K562 (cell line): Measurements from ENCODE around the gene PTPRB. TPM values are rescaled to one million over a fixed set of nuclear protein-coding genes. Genes with fewer than 3 reads are reported as not detected.

ENCODE experiments used
- ATAC-seq: fragments of 200-7000 bp; cut with Tn5 transposase; 3 replicates; pipeline ENCODE4 v1.9.1; 2020; ENCODE audit warnings: moderate library complexity
- BruUV-seq: library from RNA; stranded (reverse); fragments of 400-500 nt; replicated peaks from 2 replicates; lab custom pipeline; 2021; lab: Mats Ljungman, UMichigan
- CTCF ChIA-PET: fragments of 300-600 bp; formaldehyde crosslinking; extraction: SDS; loops from one replicate; lab custom pipeline; 2021; ENCODE audit warnings: low intra/inter-chr PET ratio; lab: Yijun Ruan, JAX
- POLR2A ChIA-PET: fragments of 300-600, 350-650 bp; sonication (Branson Sonifier 250); formaldehyde crosslinking; extraction: SDS; loops from one replicate; lab custom pipeline; 2021; ENCODE audit warnings: antibody characterized with exemption, inconsistent platforms; lab: Yijun Ruan, JAX
- DNase-seq, 4 experiments: peaks; one replicate each; pipeline versions ENCODE4 v3.0.0 to v3.0.0-alpha.2; 2011 to 2018; ENCODE audit warnings: low spot score in 3 of 4, mixed read lengths in 3 of 4; ENCODE audit errors: extremely low read depth in 1 of 4
- FAIRE-seq: peaks from 2 replicates; lab custom pipeline; 2011; peaks lifted over from hg19 to GRCh38; lab: Jason Lieb, UNC
- H2AFZ ChIP-seq: 2 replicates; pipeline ENCODE4 v1.6.0; 2011; ENCODE audit warnings: low read depth, low read length, control low read depth, inconsistent platforms
- H3K27ac ChIP-seq: fragments of 200-600 bp; 3 replicates; pipeline ENCODE4 v1.8.0; 2011; ENCODE audit warnings: low read depth, mild to moderate bottlenecking, control low read depth, inconsistent platforms, low read length, moderate library complexity, mixed read lengths; ENCODE audit errors: extremely low read depth
- H3K27me3 ChIP-seq, 2 experiments: fragments of 300-600 bp in 1 of 2; 2 replicates in 1 of 2; 3 replicates in 1 of 2; pipeline versions ENCODE4 v1.6.0 to v1.8.0; 2011; ENCODE audit warnings: inconsistent platforms in 2 of 2, low read length in 2 of 2, mild to moderate bottlenecking in 1 of 2, mixed read lengths in 1 of 2, moderate library complexity in 1 of 2; ENCODE audit not compliant: control insufficient read depth in 2 of 2, insufficient read depth in 2 of 2
- H3K36me3 ChIP-seq: fragments of 300-600 bp; 3 replicates; pipeline ENCODE4 v1.8.0; 2011; ENCODE audit warnings: mild to moderate bottlenecking, low read length, inconsistent platforms; ENCODE audit not compliant: control insufficient read depth, insufficient read depth
- H3K4me1 ChIP-seq, 2 experiments: fragments of 200-600 bp in 1 of 2; replicated peaks in 1 of 2; 2 replicates in 1 of 2; 3 replicates in 1 of 2; pipeline versions ENCODE4 v1.5.1 to v1.8.0; 2011; ENCODE audit warnings: inconsistent platforms in 2 of 2, low read length in 2 of 2, mild to moderate bottlenecking in 1 of 2, mixed read lengths in 1 of 2, moderate library complexity in 1 of 2; ENCODE audit not compliant: control insufficient read depth in 2 of 2, insufficient read depth in 2 of 2
- H3K4me2 ChIP-seq: 2 replicates; pipeline ENCODE4 v1.6.1; 2011; ENCODE audit warnings: low read length, control low read depth, inconsistent platforms, mixed read lengths; ENCODE audit not compliant: insufficient read depth
- H3K4me3 ChIP-seq: fragments of 200-600 bp; sonication (generic), shearing (Covaris generic); 2 replicates; pipeline ENCODE4 v1.5.1; 2016; ENCODE audit warnings: control low read depth, inconsistent platforms
- H3K79me2 ChIP-seq: fragments of 200-600 bp; 3 replicates; pipeline ENCODE4 v1.8.0; 2011; ENCODE audit warnings: low read length, inconsistent platforms; ENCODE audit not compliant: control insufficient read depth, insufficient read depth
- H3K9ac ChIP-seq, 2 experiments: 2 replicates each; pipeline versions ENCODE4 v1.6.0 to v1.6.1; 2011; ENCODE audit warnings: low read depth in 2 of 2, low read length in 2 of 2, control low read depth in 1 of 2, inconsistent platforms in 1 of 2, mild to moderate bottlenecking in 1 of 2, mixed read lengths in 1 of 2; ENCODE audit not compliant: insufficient read depth in 1 of 2
- H3K9me1 ChIP-seq: one replicate; pipeline ENCODE4 v1.6.0; 2011; ENCODE audit warnings: inconsistent platforms, mild to moderate bottlenecking, low read length, moderate library complexity; ENCODE audit not compliant: control insufficient read depth, insufficient read depth
- H3K9me3 ChIP-seq: replicated peaks from 2 replicates; pipeline ENCODE4 v1.5.1; 2011; ENCODE audit warnings: low read depth, low read length, inconsistent platforms; ENCODE audit not compliant: control insufficient read depth, insufficient read depth
- H4K20me1 ChIP-seq: replicated peaks from 2 replicates; pipeline ENCODE4 v1.6.1; 2011; ENCODE audit warnings: low read length, inconsistent platforms, mixed read lengths; ENCODE audit not compliant: control insufficient read depth, insufficient read depth
- BACH1 ChIP-seq: fragments of 200-800 bp; sonication (Bioruptor generic); IDR thresholded peaks from 2 replicates; pipeline ENCODE4 v1.6.1; 2016; ENCODE audit warnings: missing genetic modification characterization, missing compliant biosample characterization
- COPS2 ChIP-seq: fragments of 450-650 bp; conservative IDR thresholded peaks from 2 replicates; pipeline ENCODE4 v1.6.1; 2016; ENCODE audit warnings: mild to moderate bottlenecking, moderate library complexity
- E2F1 ChIP-seq: sonication (generic); formaldehyde crosslinking; IDR thresholded peaks from 2 replicates; pipeline ENCODE4 v1.8.1; 2023; ENCODE audit warnings: mild to moderate bottlenecking, missing genetic modification reagents, moderate library complexity
- MLLT1 ChIP-seq, 2 experiments: fragments of 450-650 bp; IDR thresholded peaks; 2 replicates each; pipeline ENCODE4 v1.6.1; 2016
- NR2F6 ChIP-seq: fragments of 450-650 bp; formaldehyde crosslinking; IDR thresholded peaks from 2 replicates; pipeline ENCODE4 v1.4.0; 2020; ENCODE audit warnings: mild to moderate bottlenecking
- PATZ1 ChIP-seq: fragments of 250-450 bp; sonication (Bioruptor Pico); IDR thresholded peaks from 2 replicates; pipeline ENCODE4 v1.5.0; 2020; ENCODE audit warnings: mild to moderate bottlenecking, borderline replicate concordance
- RAD21 ChIP-seq, 2 experiments: fragments of 250-450 bp in 1 of 2; fragments of 450-650 bp in 1 of 2; sonication (Bioruptor Pico) in 1 of 2; formaldehyde crosslinking in 1 of 2; IDR thresholded peaks in 1 of 2; conservative IDR thresholded peaks in 1 of 2; 2 replicates each; pipeline versions ENCODE4 v1.4.0 to v1.8.0; 2020 to 2022; ENCODE audit warnings: mild to moderate bottlenecking in 2 of 2, moderate library complexity in 1 of 2
- RBBP5 ChIP-seq: fragments of 200-600 bp; sonication (generic); IDR thresholded peaks from 2 replicates; pipeline ENCODE4 v1.6.1; 2012; ENCODE audit warnings: borderline replicate concordance, mild to moderate bottlenecking, low read length, control low read depth, inconsistent platforms; ENCODE audit not compliant: insufficient read depth, poor library complexity, severe bottlenecking
- TCF15 ChIP-seq: fragments of 250-450 bp; sonication (Bioruptor Pico); IDR thresholded peaks from 2 replicates; pipeline ENCODE4 v1.8.0; 2022; ENCODE audit warnings: moderate library complexity, mild to moderate bottlenecking, inconsistent platforms
- ZNF253 ChIP-seq: fragments of 250-450 bp; sonication (Bioruptor Pico); conservative IDR thresholded peaks from 2 replicates; pipeline ENCODE4 v1.6.1; 2021; ENCODE audit warnings: mild to moderate bottlenecking
- ZNF311 ChIP-seq: fragments of 250-450 bp; sonication (Bioruptor Pico); IDR thresholded peaks from 2 replicates; pipeline ENCODE4 v1.4.0; 2020; ENCODE audit warnings: mild to moderate bottlenecking, moderate library complexity
- ZNF586 ChIP-seq: fragments of 450-650 bp; formaldehyde crosslinking; conservative IDR thresholded peaks from 2 replicates; pipeline ENCODE4 v1.4.0; 2020; ENCODE audit warnings: mild to moderate bottlenecking, moderate library complexity
- ZSCAN32 ChIP-seq: fragments of 450-650 bp; formaldehyde crosslinking; IDR thresholded peaks from 2 replicates; pipeline ENCODE4 v1.4.0; 2020; ENCODE audit warnings: mild to moderate bottlenecking, moderate library complexity
- WGBS: fragments of 100-300 bp; shearing (Covaris generic); methylation state at CpG from one replicate; pipeline ENCODE4 v1.1.6; 2016; ENCODE audit warnings: low coverage, mixed read lengths; ENCODE audit not compliant: insufficient coverage; ENCODE audit errors: missing lambda C conversion rate; 5-methylcytosine and 5-hydroxymethylcytosine counted together
- in situ Hi-C: fragments of 300-500 bp; cut with MboI; formaldehyde crosslinking; loops from 4 replicates; pipeline ENCODE4 v1.15.0; 2018; ENCODE audit warnings: inconsistent platforms, mixed read lengths
- intact Hi-C: fragments of 100-400 bp; cut with micrococcal nuclease; formaldehyde crosslinking; loops from 2 replicates; pipeline ENCODE4 v1.14.2; 2022
- polyA plus RNA-seq, 8 experiments: library from polyadenylated mRNA; depleted of rRNA in 4 of 8; stranded (reverse) in 5 of 8; unstranded in 3 of 8; fragments of >200 nt; fragmentation: Nextera tagmentation in 2 of 8; fragmentation: Illumina TruSeq in 1 of 8; extraction: Ambion mirVana in 2 of 8; extraction: Trizol in 1 of 8; gene quantifications; 2 replicates each; pipeline versions ENCODE4 v1.2.1 to v1.2.3, GENCODE V29; 2011 to 2014; ENCODE audit warnings: inconsistent platforms in 1 of 8, missing spikeins in 1 of 8
- total RNA-seq, 7 experiments: library from RNA; depleted of rRNA in 6 of 7; stranded (reverse); fragments of >200 nt in 6 of 7; fragmentation: Illumina TruSeq in 2 of 7; extraction: Trizol in 2 of 7; gene quantifications; 2 replicates each; pipeline versions ENCODE4 v1.2.1 to v1.2.3, GENCODE V29; 2011 to 2021; ENCODE audit warnings: low replicate concordance in 1 of 7

The PTPRB gene
- total and polyA plus RNA-seq, 9 of the 15 experiments (the other 6 are each of a cell fraction or from before 2014, with no cell fraction given) = 0.46 to 5.9 (median 3.1) TPM

GRCh38 chr12:70644861-70645260 is 7.6 kb upstream of the PTPRB start (continued):
- TF ChIP-seq PATZ1 = no peak
- no peak for TF ChIP-seq ZSCAN32
- TF ChIP-seq MLLT1 (IDR thresholded peaks at IDR 0.05) = no peak
- no peak for TF ChIP-seq E2F1
- no peak for TF ChIP-seq ZNF311 (CRISPR knock-in tag)

GRCh38 chr12:70643939-70644338 is 6.7 kb upstream of the PTPRB start:
- Histone ChIP-seq H3K4me3 (no peak overlapping the region), H3K9me1 (no peaks in the 10 kb centered on the region), H2AFZ (no peak overlapping the region), H3K79me2 (no peaks in the 10 kb centered on the region), H3K9ac (no peak overlapping the region), H3K9me3 (no peaks in the 10 kb centered on the region), H3K36me3 (peaks cover 4% of the 10 kb centered on the region; the same call in 2 of the 3 replicates), H3K4me2 (no peak overlapping the region), H3K4me1 (peaks cover 2 to 36% of the 10 kb centered on the region in 2 experiments; a peak in 4 of 5 replicates), H3K27me3 (no peaks in the 10 kb centered on the region), H4K20me1 (no peaks in the 10 kb centered on the region), H3K27ac (no peak overlapping the region)
- ChIA-PET POLR2A (interaction anchor here (1.2 kb wide), 1 partner anchor 24 kb away, joined by 5 read pairs; no protein-coding TSS in a partner anchor), CTCF (no interaction called here)
- in situ Hi-C loops (no loop called here), intact Hi-C loops (no loop called here)
- no peak for ATAC-seq
- 62% methylated on average over 3 of the region's 3 CpGs for WGBS
- no peak for DNase-seq
- FAIRE-seq = no peak
- no TSS peak for BruUV-seq
- TF ChIP-seq RBBP5 = no peak
- TF ChIP-seq TCF15 (CRISPR knock-in tag) = no peak
- TF ChIP-seq NR2F6 (CRISPR knock-in tag) = no peak
- TF ChIP-seq ZNF253 (CRISPR knock-in tag) = no peak
- TF ChIP-seq COPS2 = no peak
- no peak for TF ChIP-seq ZNF586 (CRISPR knock-in tag)
- no peak for TF ChIP-seq BACH1
- no peak for TF ChIP-seq RAD21 (CRISPR knock-in tag; conservative IDR thresholded peaks at IDR 0.05 in 1 of 2, IDR thresholded peaks at IDR 0.05 in 1 of 2)
